Esophagus muscularis mucosa (tissue), 3 donors: ENCODE data around the gene MEIS1.

ENCODE experiments used
- POLR2A ChIP-seq: fragments of 450-650 bp; IDR thresholded peaks from one replicate; pipeline ENCODE4 v1.6.1; 2017; ENCODE audit warnings: antibody characterized with exemption, moderate library complexity, mild to moderate bottlenecking, low read depth
- POLR2AphosphoS5 ChIP-seq, 2 donors: sonication (generic); formaldehyde crosslinking; IDR thresholded peaks; one replicate each; pipeline ENCODE4 v1.6.1; 2017; ENCODE audit warnings: antibody characterized with exemption in 2 of 2
- TF ChIP-seq, protein P1 (sequence below), 3 experiments: fragments of 200-600 bp in 2 of 3; fragments of 450-650 bp in 1 of 3; sonication (generic) in 2 of 3; IDR thresholded peaks; one replicate each; pipeline ENCODE4 v1.5.1; 2017 to 2019; ENCODE audit warnings: antibody characterized with exemption in 3 of 3, mild to moderate bottlenecking in 2 of 3, moderate library complexity in 1 of 3

DNA sequence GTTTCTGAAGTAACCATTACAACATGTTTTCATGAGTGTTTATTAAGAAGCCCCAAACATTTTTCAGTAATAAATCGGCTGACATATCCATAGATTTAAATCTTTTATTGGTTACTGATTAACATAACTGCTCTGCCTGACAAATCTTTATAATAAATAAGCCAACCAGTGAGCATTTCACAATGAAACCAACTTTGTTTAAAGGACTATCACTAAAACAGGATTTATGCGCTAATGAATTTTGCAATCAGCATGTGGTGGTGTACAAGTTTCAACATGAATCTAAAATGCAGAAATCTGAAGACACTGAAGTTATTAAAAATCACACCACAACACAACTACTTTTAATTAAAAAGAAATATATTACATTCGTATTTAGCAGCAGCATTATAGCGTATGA is 166.7 kb downstream of the MEIS1 start:
- TF ChIP-seq, protein P1, sequence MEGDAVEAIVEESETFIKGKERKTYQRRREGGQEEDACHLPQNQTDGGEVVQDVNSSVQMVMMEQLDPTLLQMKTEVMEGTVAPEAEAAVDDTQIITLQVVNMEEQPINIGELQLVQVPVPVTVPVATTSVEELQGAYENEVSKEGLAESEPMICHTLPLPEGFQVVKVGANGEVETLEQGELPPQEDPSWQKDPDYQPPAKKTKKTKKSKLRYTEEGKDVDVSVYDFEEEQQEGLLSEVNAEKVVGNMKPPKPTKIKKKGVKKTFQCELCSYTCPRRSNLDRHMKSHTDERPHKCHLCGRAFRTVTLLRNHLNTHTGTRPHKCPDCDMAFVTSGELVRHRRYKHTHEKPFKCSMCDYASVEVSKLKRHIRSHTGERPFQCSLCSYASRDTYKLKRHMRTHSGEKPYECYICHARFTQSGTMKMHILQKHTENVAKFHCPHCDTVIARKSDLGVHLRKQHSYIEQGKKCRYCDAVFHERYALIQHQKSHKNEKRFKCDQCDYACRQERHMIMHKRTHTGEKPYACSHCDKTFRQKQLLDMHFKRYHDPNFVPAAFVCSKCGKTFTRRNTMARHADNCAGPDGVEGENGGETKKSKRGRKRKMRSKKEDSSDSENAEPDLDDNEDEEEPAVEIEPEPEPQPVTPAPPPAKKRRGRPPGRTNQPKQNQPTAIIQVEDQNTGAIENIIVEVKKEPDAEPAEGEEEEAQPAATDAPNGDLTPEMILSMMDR (IDR thresholded peaks at IDR 0.05), result no peak
- TF ChIP-seq POLR2A (no peak), POLR2AphosphoS5 (IDR thresholded peaks at IDR 0.05) (no peak)
